T-cell (primary cell): ENCODE results near the gene TRIP10. TPM values are rescaled to one million over a fixed set of nuclear protein-coding genes. Genes with fewer than 3 reads are reported as not detected.
"Not testable (repeated sequence)": the region's sequence is repeated elsewhere in the genome, so short reads cannot be mapped to it uniquely, and the experiment has no call there.

Experiments used
- ATAC-seq, 4 experiments: fragments of 200-7000 bp in 3 of 4; fragments of 150-1000 bp in 1 of 4; cut with Tn5 transposase; replicated peaks in 1 of 4; 1 replicate in 3 of 4; 2 replicates in 1 of 4; pipeline ENCODE4 v1.10.0; 2021; ENCODE audit warnings: moderate library complexity in 3 of 4, mild to moderate bottlenecking in 2 of 4, moderate number of reproducible peaks in 1 of 4
- CTCF ChIA-PET, 2 donors: fragments of 300-600 bp; sonication (Branson Sonifier 250); formaldehyde crosslinking; loops; one replicate each; lab custom pipeline; 2022; ENCODE audit warnings: antibody characterized with exemption in 2 of 2; lab: Charles Lee
- POLR2A ChIA-PET, 2 donors: fragments of 300-600 bp; sonication (Branson Sonifier 250); formaldehyde crosslinking; loops; one replicate each; lab custom pipeline; 2022; ENCODE audit warnings: antibody characterized with exemption in 2 of 2; lab: Charles Lee
- DNase-seq, 35 experiments: peaks; one replicate each; pipeline versions ENCODE4 v3.0.0 to v3.0.0-alpha.2; 2013 to 2023
- H3K27ac ChIP-seq: one replicate; pipeline ENCODE4 v1.5.1; 2013; ENCODE audit warnings: low read length
- H3K27me3 ChIP-seq, 2 experiments: replicated peaks in 1 of 2; 1 replicate in 1 of 2; 2 replicates in 1 of 2; pipeline versions ENCODE4 v1.6.1 to v1.7.0; 2013; ENCODE audit warnings: low read length in 1 of 2, mixed read lengths in 1 of 2; ENCODE audit not compliant: control insufficient read depth in 2 of 2, insufficient read depth in 2 of 2; ENCODE audit errors: extremely low read depth in 1 of 2
- H3K36me3 ChIP-seq, 2 donors: 1 replicate in 1 of 2; 2 replicates in 1 of 2; pipeline versions ENCODE4 v1.6.1 to v1.7.0; 2013; ENCODE audit warnings: low read length in 1 of 2; ENCODE audit not compliant: control insufficient read depth in 2 of 2, insufficient read depth in 1 of 2; ENCODE audit errors: extremely low read depth in 1 of 2
- H3K4me1 ChIP-seq, 2 experiments: 1 replicate in 1 of 2; 2 replicates in 1 of 2; pipeline versions ENCODE4 v1.6.1 to v1.7.0; 2013; ENCODE audit warnings: low read length in 2 of 2, mixed read lengths in 1 of 2; ENCODE audit not compliant: insufficient read depth in 2 of 2, control insufficient read depth in 1 of 2; ENCODE audit errors: extremely low read depth in 1 of 2
- H3K4me3 ChIP-seq, 2 donors: 1 replicate in 1 of 2; 2 replicates in 1 of 2; pipeline versions ENCODE4 v1.5.1 to v1.7.0; 2013; ENCODE audit warnings: mild to moderate bottlenecking in 2 of 2, low read length in 1 of 2, moderate library complexity in 1 of 2; ENCODE audit not compliant: control insufficient read depth in 1 of 2; ENCODE audit errors: extremely low read depth in 1 of 2
- H3K9me3 ChIP-seq: 2 replicates; pipeline ENCODE4 v1.7.0; 2013
- H3K27ac Mint-ChIP-seq, 2 donors: one replicate each; pipeline ENCODE4 v1.8.0; 2020 to 2021; ENCODE audit warnings: mild to moderate bottlenecking in 2 of 2, mixed read lengths in 2 of 2
- H3K27me3 Mint-ChIP-seq, 2 donors: one replicate each; pipeline ENCODE4 v1.8.0; 2021 to 2022; ENCODE audit warnings: mixed read lengths in 2 of 2
- H3K36me3 Mint-ChIP-seq: one replicate; pipeline ENCODE4 v1.8.0; 2021; ENCODE audit warnings: mixed read lengths
- H3K4me1 Mint-ChIP-seq, 3 donors: one replicate each; pipeline ENCODE4 v1.8.0; 2020 to 2022; ENCODE audit warnings: mixed read lengths in 3 of 3, mild to moderate bottlenecking in 1 of 3
- H3K4me3 Mint-ChIP-seq, 3 donors: one replicate each; pipeline ENCODE4 v1.8.0; 2020 to 2022; ENCODE audit warnings: mild to moderate bottlenecking in 3 of 3, mixed read lengths in 3 of 3, moderate library complexity in 3 of 3
- H3K9me3 Mint-ChIP-seq, 3 donors: one replicate each; pipeline ENCODE4 v1.8.0; 2020 to 2022; ENCODE audit warnings: mixed read lengths in 3 of 3
- WGBS: methylation state at CpG from one replicate; pipeline ENCODE4 v1.1.5; 2013; ENCODE audit warnings: missing lambda C conversion rate; ENCODE audit not compliant: insufficient coverage; 5-methylcytosine and 5-hydroxymethylcytosine counted together
- total RNA-seq, 35 experiments: library from RNA in 6 of 35; stranded (reverse) in 6 of 35; fragments of 120-200 nt in 1 of 35; gene quantifications; one replicate each; pipeline versions ENCODE4 v1.2.1 to v1.2.4 and lab custom pipeline; 2013 to 2026

Gene TRIP10
- total RNA-seq, 5 donors from 2014 or later (not counting 1 experiment from before 2014, with no cell fraction given): 2.6 to 8.7 (median 7.3) TPM

DNA sequence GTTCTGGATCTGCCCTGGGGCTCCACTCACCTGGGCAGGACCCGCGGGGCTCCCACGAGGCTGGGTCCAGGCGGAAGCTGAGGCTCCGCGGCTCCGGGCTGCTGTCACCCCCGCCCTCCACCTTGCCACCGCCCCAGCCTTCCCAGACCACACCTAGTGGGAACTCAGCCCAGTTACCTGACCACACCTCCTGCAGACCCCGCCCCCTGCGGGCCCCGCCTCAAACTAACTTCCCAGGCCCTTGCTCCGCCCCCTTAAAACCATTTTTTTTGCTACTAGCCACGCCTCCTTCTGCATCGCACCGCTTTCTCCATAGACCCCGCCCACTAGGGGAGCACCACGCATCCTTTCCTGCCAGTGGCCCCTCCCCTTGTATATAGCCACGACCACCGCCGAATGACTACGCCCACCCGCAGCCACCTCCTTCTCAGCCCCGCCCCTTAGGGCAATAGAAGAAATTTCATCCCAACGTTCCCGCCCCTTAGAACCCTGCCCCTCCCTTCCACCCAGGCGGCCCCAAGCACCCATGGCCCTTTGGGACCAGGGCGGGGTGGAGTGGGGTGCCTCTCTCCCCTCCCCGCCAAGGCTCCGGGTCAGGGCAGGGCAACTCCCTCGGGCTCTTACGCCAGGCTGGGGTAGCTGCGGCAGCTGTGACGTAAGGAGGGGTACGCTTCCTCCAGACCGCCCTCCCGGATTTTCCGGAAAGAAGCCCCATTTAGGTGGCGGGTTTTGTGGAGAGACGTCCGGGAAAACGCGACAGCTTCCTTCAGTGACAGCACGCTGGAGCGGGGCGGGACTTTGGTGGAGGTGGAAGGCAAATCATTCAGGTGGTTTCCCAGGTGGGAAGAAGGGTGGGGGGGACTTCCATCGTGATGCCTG is 28.1 kb downstream of the TRIP10 start, which contains the start of gene SH2D3A:
TSS of gene SH2D3A (minus strand) at position 79 of the 879 bp plus-strand sequence. CDS start 3,687 bp downstream, outside the sequence.
- no peaks in the 10 kb centered on the region for H3K36me3 Mint-ChIP-seq
- 0% methylated on average over 27 of the region's 47 CpGs for WGBS
- ATAC-seq (peak; percentile 74 to 87 (median 82)), DNase-seq (peak; percentile 87 to 97 (median 92))
- H3K9me3 Mint-ChIP-seq: no peaks in the 10 kb centered on the region
- Histone ChIP-seq H3K36me3 (peaks cover 0 to 4% of the 10 kb centered on the region in 2 donors), H3K4me3 (peak within 1 kb of the TSS; percentile 70 to 87), H3K4me1 (peaks cover 17 to 59% of the 10 kb centered on the region in 2 experiments), H3K27ac (peak within 1 kb of the TSS; percentile 96), H3K27me3 (no peaks in the 10 kb centered on the region), H3K9me3 (no peaks in the 10 kb centered on the region)
- CTCF ChIA-PET: interaction anchor here in 1 of 2 donors (0.9 to 3.2 kb wide), 5 partner anchors 30 to 286 kb away, joined by 3 to 23 read pairs (median 4); partner anchors contain the start of genes DENND1C and GPR108
- POLR2A ChIA-PET: interaction anchor here in 1 of 2 donors (1.4 kb wide), 1 partner anchor 30 kb away, joined by 7 read pairs; the partner anchor contains the start of gene GPR108
- peaks cover 41 to 48% (median 41%) of the 10 kb centered on the region in 3 donors for H3K4me1 Mint-ChIP-seq
- peak within 1 kb of the TSS; percentile 93 to 94 for H3K27ac Mint-ChIP-seq
- no peaks in the 10 kb centered on the region for H3K27me3 Mint-ChIP-seq
- peak within 1 kb of the TSS; percentile 87 to 89 (median 87) for H3K4me3 Mint-ChIP-seq

DNA sequence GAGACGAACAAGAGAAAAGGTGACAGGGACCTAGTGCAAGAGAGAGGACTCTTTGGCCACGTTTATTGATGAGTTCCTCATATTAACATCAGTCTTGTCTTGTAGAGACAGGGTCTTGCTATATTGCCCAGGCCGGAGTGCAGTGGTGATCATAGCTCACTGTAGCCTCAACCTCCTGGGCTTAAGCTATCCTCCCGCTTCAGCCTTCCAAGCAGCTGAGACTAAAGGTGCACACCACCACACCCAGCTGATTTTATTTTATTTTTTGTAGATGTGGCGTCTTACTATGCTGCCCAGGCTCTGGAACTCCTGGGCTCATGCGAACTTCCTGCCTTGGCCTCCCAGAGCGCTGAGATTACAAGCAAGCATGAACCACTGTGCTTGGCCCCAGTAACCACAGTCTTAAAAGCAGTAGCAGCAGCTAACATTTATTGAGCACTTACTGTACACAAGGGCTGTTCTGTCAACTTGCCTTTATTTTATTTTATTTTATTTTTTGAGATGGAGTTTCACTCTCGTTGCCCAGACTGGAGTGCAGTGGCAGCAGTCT is 28.8 kb downstream of the TRIP10 start:
- ATAC-seq: no peak
- H3K36me3 ChIP-seq: no peaks in the 10 kb centered on the region
- H3K27ac Mint-ChIP-seq: peak overlapping the region; percentile 93 to 94
- peak overlapping the region; percentile 87 to 89 (median 87) for H3K4me3 Mint-ChIP-seq
- H3K27me3 Mint-ChIP-seq: no peaks in the 10 kb centered on the region
- no peaks in the 10 kb centered on the region for H3K36me3 Mint-ChIP-seq
- peaks cover 17 to 61% of the 10 kb centered on the region in 2 experiments for H3K4me1 ChIP-seq
- ChIA-PET CTCF (interaction anchor here in 1 of 2 donors (0.9 to 3.2 kb wide), 5 partner anchors 30 to 287 kb away, joined by 3 to 23 read pairs (median 4); partner anchors contain the start of genes DENND1C and GPR108), POLR2A (interaction anchor here in 1 of 2 donors (1.4 kb wide), 1 partner anchor 31 kb away, joined by 7 read pairs; the partner anchor contains the start of gene GPR108)
- H3K4me1 Mint-ChIP-seq: peaks cover 41 to 48% (median 42%) of the 10 kb centered on the region in 3 donors
- H3K4me3 ChIP-seq: peak overlapping the region in 1 of 2 donors; percentile 70
- H3K27me3 ChIP-seq: peaks cover 0 to 2% of the 10 kb centered on the region in 2 experiments
- H3K9me3 Mint-ChIP-seq: no peaks in the 10 kb centered on the region
- H3K9me3 ChIP-seq: no peaks in the 10 kb centered on the region
- DNase-seq: peak in 9 of 35 experiments; percentile 11 to 65 (median 22)
- peak overlapping the region; percentile 96 for H3K27ac ChIP-seq
- WGBS: 10% methylated on average over 2 of the region's 8 CpGs

DNA sequence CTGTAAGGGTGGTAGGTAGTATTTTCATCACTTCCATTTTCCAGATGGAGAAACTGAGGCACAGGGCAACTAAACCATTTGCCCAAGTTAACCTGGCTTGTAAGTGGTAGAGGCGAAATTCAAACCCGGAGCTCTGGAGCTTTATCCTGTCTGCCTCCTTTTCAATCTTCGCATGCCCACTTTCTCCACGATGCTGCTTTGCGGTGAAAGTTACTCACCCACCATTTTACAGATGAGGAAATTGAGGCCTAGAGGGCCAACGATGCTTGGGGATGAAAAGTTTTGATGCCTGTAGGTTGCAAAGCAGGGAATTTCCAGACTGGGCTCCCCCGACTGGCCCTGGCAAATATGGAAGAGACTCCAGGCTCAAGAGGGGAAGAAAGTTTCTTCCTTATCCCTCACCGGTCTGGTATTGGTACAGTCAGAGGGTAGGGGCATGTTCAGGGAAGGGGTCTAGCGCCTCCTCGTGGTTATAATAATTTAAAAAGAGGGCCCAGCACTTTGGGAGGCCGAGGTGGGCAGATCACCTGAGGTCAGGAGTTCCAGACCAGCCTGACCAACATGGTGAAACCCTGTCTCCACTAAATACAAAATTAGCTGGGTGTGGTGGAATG is 29.6 kb downstream of the TRIP10 start:
- peaks cover 45 to 53% (median 45%) of the 10 kb centered on the region in 3 donors for H3K4me1 Mint-ChIP-seq
- no CpG with 5 or more reads among the region's 11 CpGs for WGBS

DNA sequence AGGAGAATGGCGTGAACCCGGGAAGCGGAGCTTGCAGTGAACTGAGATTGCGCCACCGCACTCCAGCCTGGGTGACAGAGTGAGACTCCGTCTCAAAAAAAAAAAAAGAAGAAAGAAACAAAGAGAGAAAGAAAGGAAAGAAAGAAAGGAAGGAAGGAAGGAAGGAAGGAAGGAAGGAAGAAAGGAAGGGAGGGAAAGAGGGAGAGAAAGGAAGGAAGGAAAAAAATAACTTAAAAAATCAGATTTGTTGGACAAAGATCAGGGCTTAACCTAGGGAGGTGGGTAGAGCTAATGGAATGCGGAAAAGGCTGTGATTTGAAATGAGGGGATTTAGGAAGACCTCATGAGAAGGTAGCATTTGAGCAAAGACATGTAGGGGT is 32.2 kb downstream of the TRIP10 start:
- ATAC-seq, H3K27me3 Mint-ChIP-seq, H3K9me3 Mint-ChIP-seq, H3K36me3 ChIP-seq, H3K27me3 ChIP-seq, POLR2A ChIA-PET, DNase-seq, H3K4me3 ChIP-seq, H3K9me3 ChIP-seq: not testable (repeated sequence)
- Mint-ChIP-seq H3K36me3 (peaks cover 19% of the 10 kb centered on the region), H3K4me3 (peak overlapping the region; percentile 39 to 97 (median 67)), H3K4me1 (peaks cover 38 to 54% (median 52%) of the 10 kb centered on the region in 3 donors), H3K27ac (peak overlapping the region; percentile 89)
- H3K4me1 ChIP-seq: peaks cover 21 to 58% of the 10 kb centered on the region in 2 experiments
- 94% methylated on average over 3 of the region's 7 CpGs for WGBS
- H3K27ac ChIP-seq: peak overlapping the region; percentile 76
- CTCF ChIA-PET: interaction anchor here in 1 of 2 donors (0.7 to 2.1 kb wide), 2 partner anchors 92 to 255 kb away, joined by 3 to 7 read pairs; no protein-coding TSS in a partner anchor

More for the DNA sequence above, 29.6 kb downstream of the TRIP10 start:
- POLR2A ChIA-PET: no interaction called here
- Histone ChIP-seq H3K4me3 (no peak overlapping the region), H3K4me1 (peaks cover 20 to 68% of the 10 kb centered on the region in 2 experiments), H3K27me3 (peaks cover 0 to 2% of the 10 kb centered on the region in 2 experiments), H3K27ac (peak overlapping the region; percentile 96), H3K9me3 (no peaks in the 10 kb centered on the region), H3K36me3 (no peaks in the 10 kb centered on the region)
- CTCF ChIA-PET: interaction anchor here in 1 of 2 donors (1.5 to 3.2 kb wide), 3 partner anchors 31 to 94 kb away, joined by 4 to 23 read pairs (median 7); partner anchors contain the start of gene GPR108
- DNase-seq (peak in 1 of 35 experiments; percentile 49), ATAC-seq (no peak)
- Mint-ChIP-seq H3K9me3 (no peaks in the 10 kb centered on the region), H3K4me3 (peak overlapping the region in 1 of 3 donors; percentile 31), H3K27me3 (no peaks in the 10 kb centered on the region), H3K27ac (peak overlapping the region; percentile 61 to 72), H3K36me3 (peaks cover 4% of the 10 kb centered on the region)

GRCh38 chr19:6772028-6772865 is 32.8 kb downstream of the TRIP10 start, which contains the start of gene VAV1:
Gene VAV1 (plus strand): TSS chr19:6772708. CDS start chr19:6772808, 100 bp downstream.
- peak; percentile 69 to 89 (median 82) for DNase-seq
- peak within 1 kb of the TSS; percentile 89 to 91 for H3K27ac Mint-ChIP-seq
- H3K27me3 Mint-ChIP-seq: no peaks in the 10 kb centered on the region
- H3K36me3 ChIP-seq: peaks cover 6 to 13% of the 10 kb centered on the region in 2 donors
- CTCF ChIA-PET: interaction anchor here in 1 of 2 donors (0.6 to 2.1 kb wide), 7 partner anchors 35 to 645 kb away, joined by 3 to 7 read pairs (median 4); partner anchors contain the start of gene GPR108
- peaks cover 24% of the 10 kb centered on the region for H3K36me3 Mint-ChIP-seq
- peak; percentile 50 to 79 (median 76) for ATAC-seq
- peaks cover 40 to 55% (median 54%) of the 10 kb centered on the region in 3 donors for H3K4me1 Mint-ChIP-seq
- no peaks in the 10 kb centered on the region for H3K9me3 Mint-ChIP-seq
- peaks cover 0 to 2% of the 10 kb centered on the region in 2 experiments for H3K27me3 ChIP-seq
- POLR2A ChIA-PET: interaction anchor here (0.6 to 1.0 kb wide), 8 partner anchors 28 to 1149 kb away, joined by 3 to 13 read pairs (median 6); partner anchors contain the start of gene ZNF557 (in 1 of the 2)
- H3K27ac ChIP-seq: peak within 1 kb of the TSS; percentile 76
- peak within 1 kb of the TSS; percentile 90 to 97 (median 94) for H3K4me3 Mint-ChIP-seq
- peaks cover 23 to 56% of the 10 kb centered on the region in 2 experiments for H3K4me1 ChIP-seq
- WGBS: 23% methylated on average over 16 of the region's 25 CpGs
- H3K4me3 ChIP-seq: peak within 1 kb of the TSS; percentile 100
- H3K9me3 ChIP-seq: no peaks in the 10 kb centered on the region
